IPS-NIHi11 (cell line): ENCODE measurements around the gene EPN2.

Source experiments
- DNase-seq: peaks from one replicate; pipeline ENCODE4 v3.0.0; 2012; ENCODE audit warnings: mixed read lengths, low spot score

Gene EPN2

DNA sequence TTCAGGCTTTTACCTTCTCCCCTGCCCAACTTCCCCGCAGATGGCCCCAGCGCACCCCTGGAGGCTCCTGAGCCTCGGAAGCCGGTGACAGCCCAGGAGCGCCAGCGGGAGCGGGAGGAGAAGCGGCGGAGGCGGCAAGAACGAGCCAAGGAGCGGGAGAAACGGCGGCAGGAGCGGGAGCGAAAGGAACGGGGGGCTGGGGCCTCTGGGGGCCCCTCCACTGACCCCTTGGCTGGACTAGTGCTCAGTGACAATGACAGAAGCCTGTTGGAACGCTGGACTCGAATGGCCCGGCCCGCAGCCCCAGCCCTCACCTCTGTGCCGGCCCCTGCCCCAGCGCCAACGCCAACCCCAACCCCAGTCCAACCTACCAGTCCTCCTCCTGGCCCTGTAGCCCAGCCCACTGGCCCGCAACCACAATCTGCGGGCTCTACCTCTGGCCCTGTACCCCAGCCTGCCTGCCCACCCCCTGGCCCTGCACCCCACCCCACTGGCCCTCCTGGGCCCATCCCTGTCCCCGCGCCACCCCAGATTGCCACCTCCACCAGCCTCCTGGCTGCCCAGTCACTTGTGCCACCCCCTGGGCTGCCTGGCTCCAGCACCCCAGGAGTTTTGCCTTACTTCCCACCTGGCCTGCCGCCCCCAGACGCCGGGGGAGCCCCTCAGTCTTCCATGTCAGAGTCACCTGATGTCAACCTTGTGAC lies 144.7 kb downstream of the EPN2 start:
- no peak for DNase-seq

DNA sequence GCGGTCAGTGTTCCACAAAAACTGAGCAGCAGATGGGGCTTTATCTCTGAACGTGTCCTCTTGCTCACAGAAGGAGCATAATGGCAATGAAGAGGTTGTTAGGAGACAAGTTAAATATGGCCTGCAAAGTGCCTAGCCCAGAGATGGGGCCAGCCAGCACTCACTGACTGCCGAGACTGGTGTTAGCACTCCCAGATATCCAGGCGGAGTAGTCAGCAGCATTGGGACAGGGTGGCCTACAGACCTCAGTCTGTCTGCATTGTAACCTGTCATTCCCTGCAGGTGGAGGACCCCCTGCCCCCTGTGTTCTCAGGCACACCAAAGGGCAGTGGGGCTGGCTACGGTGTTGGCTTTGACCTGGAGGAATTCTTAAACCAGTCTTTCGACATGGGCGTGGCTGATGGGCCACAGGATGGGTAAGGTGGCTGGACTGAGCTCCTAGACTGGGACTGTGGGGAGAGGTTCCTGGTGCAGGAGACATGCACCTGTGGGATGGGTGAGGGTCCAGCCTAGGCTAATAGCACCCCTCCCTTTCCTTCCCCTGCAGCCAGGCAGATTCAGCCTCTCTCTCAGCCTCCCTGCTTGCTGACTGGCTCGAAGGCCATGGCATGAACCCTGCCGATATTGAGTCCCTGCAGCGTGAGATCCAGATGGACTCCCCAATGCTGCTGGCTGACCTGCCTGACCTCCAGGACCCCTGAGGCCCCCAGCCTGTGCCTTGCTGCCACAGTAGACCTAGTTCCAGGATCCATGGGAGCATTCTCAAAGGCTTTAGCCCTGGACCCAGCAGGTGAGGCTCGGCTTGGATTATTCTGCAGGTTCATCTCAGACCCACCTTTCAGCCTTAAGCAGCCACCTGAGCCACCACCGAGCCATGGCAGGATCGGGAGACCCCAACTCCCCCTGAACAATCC lies 145.6 kb downstream of the EPN2 start:
- no peak for DNase-seq

DNA sequence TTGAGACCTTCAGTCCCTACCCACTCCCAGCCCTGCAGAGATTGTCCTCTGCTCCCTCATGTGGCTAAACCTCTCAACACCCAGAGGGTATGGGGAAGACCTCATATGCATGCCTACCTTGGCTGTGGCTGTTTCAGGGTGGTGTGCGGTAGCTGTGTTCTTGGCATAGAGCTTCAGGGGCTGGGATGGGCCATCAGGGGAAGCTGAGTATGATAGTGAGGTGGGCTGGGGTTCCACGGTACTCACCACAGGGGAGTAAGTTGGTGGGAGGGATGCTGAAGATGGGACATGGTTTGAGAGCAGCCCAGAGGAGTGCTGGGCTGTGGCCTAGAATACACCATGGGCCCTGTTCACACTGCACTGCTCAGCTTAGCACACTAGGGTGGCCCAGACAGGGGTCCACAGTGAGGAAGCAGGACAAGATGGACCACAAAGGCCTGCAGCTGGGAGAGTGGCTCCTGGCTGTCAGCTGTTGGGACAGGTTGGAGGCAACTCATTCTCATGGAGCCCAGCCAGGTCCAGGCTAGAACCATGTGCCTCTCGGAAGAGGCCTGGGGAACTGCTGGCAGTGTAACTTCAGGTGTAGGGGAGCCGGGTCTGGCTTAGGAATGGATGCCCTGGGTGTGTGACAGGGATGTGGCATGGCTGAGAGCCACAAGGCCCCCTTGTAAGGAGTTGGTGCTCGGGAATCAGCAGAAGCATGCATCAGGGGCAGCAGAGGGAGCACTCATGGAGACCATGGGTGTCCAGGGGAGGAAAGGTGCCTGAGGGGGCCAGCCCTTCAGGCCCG lies 146.7 kb downstream of the EPN2 start:
- DNase-seq, result no peak

DNA sequence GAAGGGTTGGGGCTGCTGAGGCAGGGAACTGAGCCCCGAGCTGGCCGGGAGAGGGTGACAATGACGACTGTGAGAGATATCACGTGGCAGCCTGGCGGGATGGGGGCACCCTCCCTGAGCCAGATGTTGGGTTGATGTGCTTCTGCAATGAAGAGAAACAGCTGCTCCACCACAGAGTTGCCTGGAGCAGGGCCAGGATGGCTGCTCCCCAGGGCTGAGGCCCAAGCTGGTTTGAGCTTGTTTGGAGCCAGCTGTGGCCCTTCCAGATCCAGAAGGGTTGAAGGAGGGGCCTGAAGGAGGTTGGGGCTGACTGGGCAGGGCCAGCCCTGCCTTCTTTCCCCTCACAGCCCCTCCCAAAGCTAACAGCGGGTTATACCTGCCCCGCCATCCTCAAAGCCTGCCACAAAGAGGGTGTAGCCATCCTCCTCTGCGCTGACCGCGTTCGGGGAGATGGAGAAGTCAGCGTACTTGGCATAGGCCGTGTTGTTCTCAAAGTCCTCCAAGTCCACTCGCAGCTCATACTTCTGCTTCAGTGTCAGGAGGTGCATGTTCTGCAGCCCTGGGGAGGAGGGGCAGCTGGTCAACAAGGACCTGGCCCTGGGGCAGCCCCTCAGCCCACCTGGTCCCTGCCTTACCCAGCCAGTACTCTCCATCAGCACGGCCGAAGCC lies 147.7 kb downstream of the EPN2 start:
- DNase-seq, result no peak

DNA sequence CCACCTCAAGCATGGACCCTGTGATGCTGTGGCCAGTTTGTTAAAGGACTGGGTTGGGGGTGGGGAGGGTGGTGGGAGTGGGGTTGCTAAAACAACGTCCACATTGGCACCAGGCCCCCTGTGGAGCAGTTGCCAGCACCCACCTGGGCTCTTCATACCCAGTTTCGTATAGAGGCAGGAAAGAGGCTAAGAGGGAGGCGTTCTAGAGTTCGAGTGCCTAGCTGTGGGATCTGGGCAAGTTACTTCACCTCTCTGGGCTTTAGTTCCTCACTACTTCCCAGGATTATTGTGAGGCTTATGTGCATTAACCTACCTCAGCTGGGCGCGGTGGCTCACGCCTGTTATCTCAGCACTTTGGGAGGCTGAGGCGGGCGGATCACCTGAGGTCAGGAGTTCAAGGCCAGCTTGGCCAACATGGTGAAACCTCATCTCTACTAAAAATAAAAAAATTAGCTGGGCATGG lies 148.4 kb downstream of the EPN2 start:
- DNase-seq, result no peak
